SK-N-MC (cell line): ENCODE measurements around the gene ZNF415.

Source experiments
- DNase-seq: peaks from one replicate; pipeline ENCODE4 v3.0.0-alpha.2; 2011; ENCODE audit warnings: low read depth, low spot score
- H3K27ac ChIP-seq: fragments of 200-600 bp; sonication (generic); 2 replicates; pipeline ENCODE4 v1.5.1; 2016; ENCODE audit warnings: mixed run types
- H3K36me3 ChIP-seq: fragments of 200-600 bp; sonication (generic); 2 replicates; pipeline ENCODE4 v1.6.1; 2017; ENCODE audit warnings: antibody characterized with exemption, low read length, mixed read lengths; ENCODE audit not compliant: insufficient read depth
- H3K4me3 ChIP-seq: fragments of 200-600 bp; sonication (generic); 2 replicates; pipeline ENCODE4 v1.5.1; 2016
- H3K9ac ChIP-seq: fragments of 200-600 bp; sonication (generic); 2 replicates; pipeline ENCODE4 v1.8.0; 2017; ENCODE audit warnings: mixed run types, mixed read lengths; ENCODE audit not compliant: insufficient read length
- H3K9me3 ChIP-seq: fragments of 200-600 bp; sonication (generic); 2 replicates; pipeline ENCODE4 v1.6.1; 2017; ENCODE audit warnings: low read depth, mild to moderate bottlenecking, antibody characterized with exemption, low read length, moderate library complexity, mixed read lengths
- EZH2 ChIP-seq: fragments of 200-600 bp; sonication (generic); IDR thresholded peaks from one replicate; pipeline ENCODE4 v1.6.1; 2017; ENCODE audit warnings: antibody characterized with exemption
- FOXP2 ChIP-seq: optimal IDR thresholded peaks from 2 replicates; pipeline ENCODE3; 2011; ENCODE audit warnings: mild to moderate bottlenecking, moderate library complexity; ENCODE audit not compliant: insufficient read depth; ENCODE audit errors: extremely low read length, control extremely low read depth
- POLR2AphosphoS5 ChIP-seq: IDR thresholded peaks from 2 replicates; pipeline ENCODE4 v1.6.1; 2012; ENCODE audit warnings: mild to moderate bottlenecking, low read depth, low read length, borderline replicate concordance

Gene ZNF415

GRCh38 chr19:53078668-53079067 lies 54.0 kb downstream of the ZNF415 start:
- H3K4me3 ChIP-seq: no peak overlapping the region
- H3K9ac ChIP-seq: no peak overlapping the region
- H3K27ac ChIP-seq: no peak overlapping the region
- no peak for DNase-seq
- H3K9me3 ChIP-seq: peaks cover 14% of the 10 kb centered on the region; the same call in 1 of the 2 replicates
- H3K36me3 ChIP-seq: peaks cover 33% of the 10 kb centered on the region
- no peak for TF ChIP-seq POLR2AphosphoS5
- TF ChIP-seq EZH2: no peak
- TF ChIP-seq FOXP2: no peak

DNA sequence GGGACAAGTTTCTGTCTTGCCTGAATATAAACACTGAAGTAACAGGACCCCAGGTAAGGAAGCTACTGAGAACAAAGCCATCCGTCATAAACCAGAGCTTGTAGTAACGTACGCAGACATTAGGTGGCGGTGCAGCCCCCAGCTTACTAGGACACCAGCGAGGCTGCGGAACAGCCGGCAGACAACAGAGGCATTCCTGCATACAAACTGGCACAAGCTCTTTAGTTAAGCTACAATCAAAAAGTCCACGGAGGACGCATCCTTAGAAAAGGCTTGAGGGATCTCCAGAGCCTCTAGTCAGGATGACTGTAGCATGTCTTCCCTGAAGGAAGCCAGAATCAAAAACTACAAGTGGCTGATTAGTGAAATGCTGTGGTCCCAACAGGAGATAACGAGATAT lies 55.7 kb downstream of the ZNF415 start:
- no peak overlapping the region for H3K27ac ChIP-seq
- no peak overlapping the region for H3K9ac ChIP-seq
- no peak overlapping the region for H3K4me3 ChIP-seq
- H3K36me3 ChIP-seq: peaks cover 46% of the 10 kb centered on the region
- H3K9me3 ChIP-seq: peaks cover 9% of the 10 kb centered on the region; the same call in 1 of the 2 replicates
- no peak for DNase-seq
- no peak for TF ChIP-seq EZH2
- no peak for TF ChIP-seq FOXP2
- TF ChIP-seq POLR2AphosphoS5: no peak

DNA sequence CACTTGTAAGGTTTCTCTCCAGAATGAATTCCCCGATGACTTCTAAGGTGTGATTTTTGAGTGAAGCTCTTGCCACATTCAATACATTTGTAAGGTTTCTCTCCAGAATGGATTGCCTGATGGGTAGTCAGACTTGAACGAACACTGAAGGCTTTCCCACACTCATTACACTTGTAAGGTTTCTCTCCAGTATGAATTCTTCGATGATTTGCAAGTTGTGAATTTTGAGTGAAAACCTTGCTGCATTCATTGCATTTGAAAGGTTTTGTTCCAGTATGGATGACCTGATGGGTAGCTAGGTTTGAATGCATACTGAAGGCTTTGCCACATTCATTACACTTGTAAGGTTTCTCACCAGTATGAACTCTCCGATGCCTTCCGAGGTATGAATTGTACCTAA lies 63.9 kb downstream of the ZNF415 start:
- Histone ChIP-seq H3K27ac (no peak overlapping the region), H3K36me3 (peaks cover 58% of the 10 kb centered on the region), H3K9me3 (peaks cover 20% of the 10 kb centered on the region), H3K4me3 (no peak overlapping the region), H3K9ac (no peak overlapping the region)
- TF ChIP-seq EZH2 (no peak), FOXP2 (no peak), POLR2AphosphoS5 (no peak)
- no peak for DNase-seq

DNA sequence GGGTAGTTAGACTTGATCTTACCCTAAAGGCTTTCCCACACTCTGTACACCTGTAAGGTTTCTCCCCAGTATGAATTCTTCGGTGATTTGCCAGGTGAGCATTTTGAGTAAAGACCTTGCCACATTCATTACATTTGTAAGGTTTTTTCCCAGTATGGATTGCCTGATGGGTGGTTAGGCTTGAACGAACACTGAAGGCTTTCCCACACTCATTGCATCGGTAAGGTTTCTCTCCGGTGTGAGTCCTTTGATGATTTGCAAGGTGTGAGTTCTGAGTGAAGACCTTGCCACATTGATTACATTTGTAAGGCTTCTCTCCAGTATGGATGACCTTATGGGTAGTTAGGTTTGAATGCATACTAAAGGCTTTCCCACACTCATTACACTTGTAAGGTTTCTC lies 64.5 kb downstream of the ZNF415 start:
- no peak overlapping the region for H3K4me3 ChIP-seq
- peaks cover 20% of the 10 kb centered on the region for H3K9me3 ChIP-seq
- H3K9ac ChIP-seq: no peak overlapping the region
- peaks cover 51% of the 10 kb centered on the region for H3K36me3 ChIP-seq
- TF ChIP-seq FOXP2: no peak
- DNase-seq: no peak
- H3K27ac ChIP-seq: no peak overlapping the region

- DNase-seq: no peak
- Histone ChIP-seq H3K36me3 (no peaks in the 10 kb centered on the region), H3K27ac (no peak overlapping the region), H3K9me3 (no peaks in the 10 kb centered on the region), H3K4me3 (no peak overlapping the region), H3K9ac (no peak overlapping the region)
- TF ChIP-seq POLR2AphosphoS5 (no peak), FOXP2 (no peak), EZH2 (no peak)
Observed at GRCh38 chr19:53057904-53058580, 74.7 kb downstream of the ZNF415 start.
